RPMI7951 (cell line): ENCODE results near the gene ZDHHC4. TPM values are rescaled to one million over a fixed set of nuclear protein-coding genes. Genes with fewer than 3 reads are reported as not detected.
"Not testable (repeated sequence)": the region's sequence is repeated elsewhere in the genome, so short reads cannot be mapped to it uniquely, and the experiment has no call there.

Experiments used
- DNase-seq: peaks from one replicate; pipeline ENCODE4 v3.0.0-alpha.2; 2012; ENCODE audit warnings: low read depth
- total RNA-seq: library from RNA; depleted of rRNA; stranded (reverse); fragments of >200 nt; shearing (Covaris generic); gene quantifications from 2 replicates; pipeline ENCODE4 v1.2.3, GENCODE V29; 2014

Gene ZDHHC4
- total RNA-seq, 1 experiment from 2014 or later = 68.4 TPM

GRCh38 chr7:6562106-6562505 lies 15.1 kb upstream of the ZDHHC4 start:
- no peak for DNase-seq

GRCh38 chr7:6563936-6564770 lies 13.1 kb upstream of the ZDHHC4 start:
- DNase-seq = no peak

GRCh38 chr7:6565655-6566054 lies 11.6 kb upstream of the ZDHHC4 start:
- DNase-seq = no peak

GRCh38 chr7:6567886-6568285 lies 9.4 kb upstream of the ZDHHC4 start:
- no peak for DNase-seq

GRCh38 chr7:6571160-6571779 lies 6.0 kb upstream of the ZDHHC4 start:
- DNase-seq = no peak

GRCh38 chr7:6575281-6576023 lies 1.8 kb upstream of the ZDHHC4 start:
- peak; percentile 28 for DNase-seq

GRCh38 chr7:6576024-6576866 lies 1.0 kb upstream of the ZDHHC4 start:
- peak; percentile 74 for DNase-seq

GRCh38 chr7:6576867-6577368 lies 336 bp upstream of the ZDHHC4 start:
- DNase-seq = peak; percentile 17

- no peak for DNase-seq
Observed at GRCh38 chr7:6578114-6579084, 1.1 kb downstream of the ZDHHC4 start.

GRCh38 chr7:6579446-6579845 lies 2.2 kb downstream of the ZDHHC4 start:
- peak; percentile 41 for DNase-seq

GRCh38 chr7:6585746-6586432 lies 8.6 kb downstream of the ZDHHC4 start:
- DNase-seq = not testable (repeated sequence)

GRCh38 chr7:6588566-6588965 lies 11.3 kb downstream of the ZDHHC4 start:
- DNase-seq = no peak

- no peak for DNase-seq
Observed at GRCh38 chr7:6589151-6589828, 12.0 kb downstream of the ZDHHC4 start.

- DNase-seq = peak; percentile 81
Observed at GRCh38 chr7:6589829-6590644, 12.8 kb downstream of the ZDHHC4 start, which contains the start of gene INTS15. Gene INTS15, plus strand, starts transcription at chr7:6590021. Its CDS starts 263 bp downstream, at chr7:6590284.

GRCh38 chr7:6590645-6591110 lies 13.4 kb downstream of the ZDHHC4 start:
- DNase-seq = no peak

- DNase-seq = no peak
Observed at GRCh38 chr7:6600093-6600492, 22.8 kb downstream of the ZDHHC4 start.

- DNase-seq = no peak
Observed at GRCh38 chr7:6604458-6604857, 27.2 kb downstream of the ZDHHC4 start.
